Right ventricle myocardium superior (tissue), 1 donor: Measurements from ENCODE around the gene TOX3. TPM values are rescaled to one million over a fixed set of nuclear protein-coding genes. Genes with fewer than 3 reads are reported as not detected.

Experiments
- ATAC-seq: fragments of 200-7000 bp; cut with Tn5 transposase; one replicate; pipeline ENCODE4 v1.9.1; 2020; ENCODE audit warnings: mild to moderate bottlenecking; ENCODE audit not compliant: poor library complexity
- DNase-seq: peaks from one replicate; pipeline ENCODE4 v3.0.0-alpha.2; 2020
- intact Hi-C: fragments of 100-400 bp; cut with DNase I; formaldehyde crosslinking; loops from one replicate; pipeline ENCODE4 v1.11.2; 2022
- total RNA-seq: library from RNA; stranded (reverse); fragmentation: NEBNext Ultra II Directional; extraction: Animal tissue kit (Norgen Biotek cat#: 25700); gene quantifications from one replicate; pipeline ENCODE4 v1.2.1, GENCODE V29; 2021
- donor health status: DM: no; HTN: yes; CAD: no; lungs with severe emphysema.

Gene TOX3
- total RNA-seq, 1 donor from 2014 or later, result not detected

GRCh38 chr16:52545222-52545897 lies 1.6 kb downstream of the TOX3 start:
- DNase-seq, result no peak
- intact Hi-C loops, result no loop called here
- no peak for ATAC-seq

- ATAC-seq (no peak), DNase-seq (no peak)
- intact Hi-C loops, result no loop called here
Observed at GRCh38 chr16:52544703-52545102, 2.2 kb downstream of the TOX3 start.

- ATAC-seq (no peak), DNase-seq (no peak)
- intact Hi-C loops, result no loop called here
Observed at GRCh38 chr16:52543654-52544053, 3.3 kb downstream of the TOX3 start.

GRCh38 chr16:52540910-52541309 lies 6.0 kb downstream of the TOX3 start:
- DNase-seq (no peak), ATAC-seq (no peak)
- intact Hi-C loops, result no loop called here

- intact Hi-C loops, result no loop called here
- ATAC-seq (no peak), DNase-seq (no peak)
Observed at GRCh38 chr16:52539191-52539590, 7.8 kb downstream of the TOX3 start.

GRCh38 chr16:52538511-52538910 lies 8.4 kb downstream of the TOX3 start:
- ATAC-seq (no peak), DNase-seq (no peak)
- intact Hi-C loops, result no loop called here

GRCh38 chr16:52537516-52537915 lies 9.4 kb downstream of the TOX3 start:
- DNase-seq (no peak), ATAC-seq (no peak)
- intact Hi-C loops, result no loop called here

- intact Hi-C loops, result no loop called here
- DNase-seq (no peak), ATAC-seq (no peak)
Observed at GRCh38 chr16:52535076-52535475, 11.9 kb downstream of the TOX3 start.

- no peak for ATAC-seq
- intact Hi-C loops, result no loop called here
Observed at GRCh38 chr16:52533296-52533695, 13.6 kb downstream of the TOX3 start.

GRCh38 chr16:52532384-52532783 lies 14.6 kb downstream of the TOX3 start:
- intact Hi-C loops, result no loop called here
- ATAC-seq, result no peak
- no peak for DNase-seq

More at GRCh38 chr16:52533296-52533695, 13.6 kb downstream of the TOX3 start:
- DNase-seq, result no peak

GRCh38 chr16:52529226-52529625 lies 17.7 kb downstream of the TOX3 start:
- DNase-seq (no peak), ATAC-seq (no peak)
- intact Hi-C loops, result no loop called here

GRCh38 chr16:52528393-52529065 lies 18.4 kb downstream of the TOX3 start:
- no peak for ATAC-seq
- intact Hi-C loops, result no loop called here
- no peak for DNase-seq

GRCh38 chr16:52526830-52527229 lies 20.1 kb downstream of the TOX3 start:
- DNase-seq (no peak), ATAC-seq (no peak)
- intact Hi-C loops, result no loop called here

- intact Hi-C loops, result no loop called here
- ATAC-seq (no peak), DNase-seq (no peak)
Observed at GRCh38 chr16:52526116-52526828, 20.7 kb downstream of the TOX3 start.

GRCh38 chr16:52521570-52521969 lies 25.4 kb downstream of the TOX3 start:
- ATAC-seq (no peak), DNase-seq (no peak)
- intact Hi-C loops, result no loop called here

- DNase-seq (no peak), ATAC-seq (no peak)
- intact Hi-C loops, result no loop called here
Observed at GRCh38 chr16:52518884-52519283, 28.1 kb downstream of the TOX3 start.

GRCh38 chr16:52515068-52515671 lies 31.8 kb downstream of the TOX3 start:
- no peak for DNase-seq
- intact Hi-C loops, result no loop called here

GRCh38 chr16:52512297-52512987 lies 34.5 kb downstream of the TOX3 start:
- no peak for DNase-seq
- no peak for ATAC-seq
- intact Hi-C loops, result no loop called here

More at GRCh38 chr16:52515068-52515671, 31.8 kb downstream of the TOX3 start:
- no peak for ATAC-seq

- intact Hi-C loops, result no loop called here
- DNase-seq (no peak), ATAC-seq (no peak)
Observed at GRCh38 chr16:52501746-52502145, 45.2 kb downstream of the TOX3 start.
